ENCODE data around the gene XKRX.

Gene XKRX

DNA sequence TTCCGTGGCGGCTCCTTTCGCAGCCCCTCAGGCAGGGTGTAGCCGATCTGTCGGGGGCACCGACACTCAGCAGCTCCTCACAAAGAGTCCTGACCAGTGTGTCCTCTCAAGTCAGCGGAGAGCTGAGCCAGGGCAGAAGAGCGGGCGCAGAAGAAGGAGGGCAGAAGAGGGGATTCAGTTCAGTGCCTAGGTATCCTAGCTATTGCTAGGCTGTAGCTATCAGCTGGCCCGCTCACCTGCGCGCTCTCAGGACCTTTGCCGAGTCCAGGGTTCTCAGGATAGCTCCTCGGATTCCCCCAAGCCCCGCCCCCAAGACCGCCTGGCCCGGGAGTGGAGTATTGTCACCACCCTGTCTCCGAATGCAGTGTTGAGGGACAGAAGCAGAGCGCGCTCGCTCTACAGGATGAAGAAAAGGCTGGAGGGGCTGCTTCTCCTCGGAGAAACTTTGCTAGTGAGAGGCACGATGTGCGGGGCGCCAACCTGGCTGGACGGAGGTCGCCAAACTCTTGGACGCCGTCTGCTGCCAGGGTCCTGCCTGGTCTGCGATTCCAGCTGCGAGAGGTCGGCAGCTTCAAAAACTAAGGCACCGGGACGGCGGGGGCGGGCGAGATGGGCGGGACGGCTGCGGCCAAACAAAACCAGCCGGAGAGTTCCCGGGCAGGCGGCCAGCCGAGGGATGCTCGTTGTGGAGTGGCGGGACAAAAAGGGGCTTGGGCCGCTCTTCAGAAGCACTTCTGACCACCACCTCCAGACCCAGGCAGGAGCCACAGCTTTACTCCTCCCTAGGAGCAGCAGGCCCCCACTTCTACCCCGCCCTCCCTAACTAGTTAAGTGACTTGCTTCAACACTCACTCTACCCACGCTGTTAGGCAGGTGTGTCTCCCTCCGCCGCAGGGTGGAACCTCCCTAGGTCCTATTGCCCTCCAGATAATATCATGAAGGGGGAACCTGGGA is at the start of gene XKRX:
Gene XKRX, minus strand, starts transcription at position 258 of the 954 bp plus-strand sequence. CDS start 613 bp downstream, outside the sequence.
- peak; percentile 37 for DNase-seq

DNA sequence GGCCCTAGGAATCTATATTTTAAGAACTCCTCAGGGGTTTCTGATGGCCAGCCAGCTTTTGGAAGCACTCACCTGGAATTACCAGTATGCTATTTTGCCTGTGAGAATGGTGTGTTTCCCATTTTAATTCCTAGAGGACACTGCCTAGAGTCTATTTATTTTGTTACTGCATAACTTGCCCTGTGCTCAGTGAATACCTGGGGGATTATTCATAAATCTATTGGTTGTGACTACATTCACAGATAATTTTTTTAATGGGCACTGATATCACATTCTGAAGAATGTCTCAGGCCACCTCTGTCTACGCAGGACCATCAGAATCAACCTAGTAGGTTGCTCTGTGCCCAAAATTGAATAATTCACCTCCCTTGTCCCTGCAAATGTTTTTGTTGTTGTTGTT is 47.5 kb upstream of the XKRX start:
- no peak for DNase-seq

DNA sequence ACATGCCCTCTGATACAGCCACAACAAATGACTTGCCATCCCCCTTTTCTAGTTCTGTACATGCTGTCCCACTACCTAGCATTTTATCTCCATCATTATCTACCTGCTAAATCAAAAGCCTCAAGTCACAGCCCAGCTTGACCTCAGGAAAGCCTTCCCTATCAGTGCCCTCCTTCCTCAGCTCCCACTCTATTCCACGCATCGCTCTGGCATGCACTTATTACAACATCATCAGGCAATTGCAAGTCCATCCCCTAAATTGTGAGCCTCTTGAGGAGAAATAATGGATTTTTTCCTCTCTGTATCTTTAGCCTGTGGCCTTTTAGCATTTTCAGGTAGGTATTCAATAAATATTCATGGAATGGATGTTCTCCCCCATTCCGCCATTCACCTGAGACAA is 46.5 kb upstream of the XKRX start:
- no peak for DNase-seq

DNA sequence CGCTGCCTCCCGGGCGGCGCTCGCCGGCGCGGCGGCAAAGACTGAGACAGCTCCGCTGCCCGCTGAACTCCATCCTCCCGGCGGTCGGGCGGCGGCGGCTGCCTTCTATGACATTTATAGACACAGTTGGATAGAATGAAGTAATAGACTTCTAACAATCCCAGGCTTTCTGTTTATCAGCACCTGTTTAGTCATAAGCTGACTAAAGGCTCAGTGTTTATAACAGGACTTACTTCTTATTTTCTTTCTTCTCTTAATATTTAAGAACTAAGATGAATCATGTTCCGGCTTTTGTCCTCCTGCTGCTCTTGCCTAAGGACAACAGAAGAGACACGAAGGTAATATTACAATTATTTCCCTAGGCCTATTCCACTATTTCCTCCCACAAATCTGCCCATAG is 44.7 kb upstream of the XKRX start:
- no peak for DNase-seq

DNA sequence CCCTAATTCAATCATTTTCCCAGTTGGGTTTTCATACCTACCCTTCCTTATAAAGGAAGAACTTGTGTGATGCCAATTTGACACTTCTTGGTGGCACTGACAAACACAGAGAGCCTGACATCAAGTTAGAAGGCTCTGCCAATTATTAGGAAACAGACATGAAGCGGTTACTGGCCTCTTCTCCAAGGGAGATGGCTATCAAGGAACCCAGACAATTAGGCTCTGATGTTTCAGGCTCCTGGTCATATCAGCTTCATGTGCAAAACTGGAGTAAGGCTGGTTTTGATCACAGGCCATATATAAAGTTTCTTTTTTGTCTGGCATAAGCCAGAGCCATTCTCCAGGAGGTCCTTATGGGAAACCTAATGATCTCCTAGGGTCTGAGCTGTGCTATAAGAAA is 41.2 kb upstream of the XKRX start:
- DNase-seq, result no peak

DNA sequence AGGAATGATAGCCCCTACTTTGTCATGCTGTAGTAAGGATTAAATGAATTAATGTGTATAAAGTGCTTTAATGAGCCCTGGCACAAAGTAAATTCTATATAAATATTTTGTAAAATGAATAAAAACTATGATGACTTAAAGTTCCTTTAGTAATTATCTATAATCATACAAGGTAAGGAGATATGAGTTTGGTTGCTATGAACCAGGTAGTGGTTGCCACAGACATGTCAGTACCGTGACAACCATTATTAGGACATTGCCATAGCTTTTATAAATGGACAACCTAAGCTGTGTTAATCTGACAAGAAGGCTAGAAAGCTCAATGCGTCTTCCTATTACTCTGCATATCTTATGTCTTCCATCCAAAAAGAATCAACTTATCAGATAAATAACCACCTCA is 40.7 kb upstream of the XKRX start, which contains the start of gene ARL13A:
Gene ARL13A, plus strand, starts transcription at position 301 of the 400 bp plus-strand sequence. CDS start 3,982 bp downstream, outside the sequence.
- DNase-seq, result no peak

DNA sequence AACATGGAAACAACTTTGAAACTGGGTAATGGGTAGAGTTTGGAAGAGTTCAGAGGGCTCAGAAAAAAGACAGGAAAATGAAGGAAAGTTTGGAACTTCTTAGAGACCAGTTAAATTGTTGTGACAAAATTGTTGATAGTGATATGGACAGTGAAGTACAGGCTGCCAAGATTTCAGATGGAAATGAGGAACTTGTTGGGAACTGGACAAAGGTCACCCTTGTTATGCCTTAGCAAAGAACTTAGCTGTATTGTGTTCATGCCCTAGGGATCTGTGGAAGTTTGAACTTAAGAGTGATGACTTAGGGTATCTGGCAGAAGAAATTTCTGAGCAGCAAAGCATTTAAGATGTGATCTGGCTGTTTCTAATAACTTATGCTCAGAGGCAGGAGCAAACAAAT is 35.6 kb upstream of the XKRX start:
- DNase-seq, result no peak

DNA sequence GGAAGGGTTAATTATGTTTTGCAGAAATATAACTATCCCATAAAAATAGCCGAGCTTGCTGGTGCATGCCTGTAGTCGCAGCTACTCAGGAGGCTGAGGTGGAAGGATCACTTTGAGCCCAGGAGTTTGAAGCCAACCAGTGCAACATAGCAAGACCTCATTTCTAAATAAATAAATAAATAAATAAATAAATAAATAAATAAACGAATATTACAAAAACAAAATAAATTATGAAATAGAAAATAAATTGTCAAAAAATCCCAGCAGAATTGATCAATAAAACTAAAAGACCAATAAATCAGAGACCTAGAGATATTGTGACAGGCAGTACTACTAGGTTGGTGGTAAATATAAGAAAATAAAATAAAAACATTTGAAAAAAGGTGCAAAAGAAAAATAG is 34.1 kb upstream of the XKRX start:
- no peak for DNase-seq

DNA sequence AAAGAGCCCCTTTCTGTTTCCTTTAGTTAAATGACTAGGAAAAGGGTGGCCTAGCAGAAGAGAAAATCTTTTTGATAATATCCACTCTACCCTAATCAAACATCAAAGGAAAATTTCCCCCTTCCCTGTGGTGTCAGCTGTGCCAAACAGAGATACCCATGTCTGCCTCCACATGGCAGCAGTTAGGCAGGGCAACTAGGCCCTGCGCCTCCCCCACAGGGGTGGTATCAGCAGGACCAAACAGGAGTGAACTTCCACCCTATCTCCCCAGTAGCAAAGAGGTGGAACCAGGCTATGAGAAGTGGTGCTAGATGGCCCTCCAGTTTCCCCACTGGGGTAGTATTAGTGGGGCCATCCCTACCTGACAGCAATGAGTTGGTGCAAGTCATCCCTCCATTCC is 19.8 kb upstream of the XKRX start:
- no peak for DNase-seq

DNA sequence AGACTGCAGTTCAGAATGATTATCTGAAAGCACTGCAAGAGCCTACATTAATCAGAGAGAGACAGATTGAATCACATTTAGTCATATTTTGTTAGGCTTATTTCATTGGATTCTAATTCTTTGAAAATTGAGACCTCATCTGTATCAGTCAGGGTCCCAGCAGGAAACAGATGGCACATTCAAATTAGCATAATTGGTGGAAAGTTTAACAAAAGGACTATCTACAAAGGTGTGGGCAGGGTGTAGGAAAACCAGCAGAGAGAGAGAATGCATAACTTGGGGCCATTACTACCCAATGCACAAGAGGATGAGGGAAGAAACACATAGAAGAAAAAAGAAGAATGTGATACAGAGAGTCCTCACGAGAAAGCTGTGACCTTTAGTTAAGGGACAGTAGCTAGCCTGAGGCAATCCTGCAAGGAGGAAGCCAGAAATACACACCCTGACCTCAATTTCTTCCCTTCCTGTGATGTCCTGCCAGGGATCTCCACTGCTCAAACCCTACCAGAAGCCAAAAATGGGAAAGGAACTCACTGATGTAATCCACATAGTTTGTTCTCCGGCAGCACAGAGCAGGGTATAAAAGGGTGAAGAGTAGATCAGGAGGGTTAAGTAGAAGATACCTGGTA is 17.7 kb upstream of the XKRX start:
- peak; percentile 68 for DNase-seq

DNA sequence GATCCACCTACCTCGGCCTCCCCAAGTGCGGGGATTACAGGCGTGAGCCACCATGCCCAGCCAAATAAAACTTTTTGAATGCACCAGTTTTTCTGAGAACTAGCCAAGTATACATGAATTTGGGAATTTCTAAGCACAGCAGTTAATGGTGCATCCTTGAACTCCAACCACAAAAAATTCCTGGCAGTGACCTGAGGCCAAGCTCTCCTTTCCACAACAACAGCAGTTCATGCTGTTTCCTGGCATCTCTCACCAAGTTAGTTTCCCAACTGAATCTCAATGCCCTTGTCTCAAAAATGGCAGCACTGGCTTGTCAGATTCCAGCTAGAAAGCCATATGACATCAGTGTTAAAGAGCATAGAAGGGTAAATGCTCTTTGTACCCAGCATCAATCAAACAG is 15.9 kb upstream of the XKRX start:
- no peak for DNase-seq

DNA sequence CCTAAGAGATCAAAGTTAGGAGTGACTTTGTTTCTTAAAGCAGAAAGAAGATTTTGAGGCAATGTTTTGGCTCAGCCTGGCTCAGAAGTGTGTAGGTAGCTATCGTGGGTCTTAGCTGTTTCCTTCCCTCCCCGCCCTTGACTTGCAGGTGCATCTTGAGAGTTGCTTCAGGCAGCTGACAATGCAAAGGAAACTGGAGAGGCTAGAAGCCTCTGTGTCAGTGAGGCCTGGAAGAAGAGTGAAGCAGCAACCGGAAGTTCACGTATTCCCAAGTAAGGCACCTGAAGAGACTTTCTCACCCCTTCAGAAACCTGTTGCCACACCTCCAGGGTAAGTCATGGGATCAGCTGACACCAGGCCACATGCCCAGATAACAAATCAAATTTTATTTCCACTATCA is 10.6 kb upstream of the XKRX start:
- no peak for DNase-seq

DNA sequence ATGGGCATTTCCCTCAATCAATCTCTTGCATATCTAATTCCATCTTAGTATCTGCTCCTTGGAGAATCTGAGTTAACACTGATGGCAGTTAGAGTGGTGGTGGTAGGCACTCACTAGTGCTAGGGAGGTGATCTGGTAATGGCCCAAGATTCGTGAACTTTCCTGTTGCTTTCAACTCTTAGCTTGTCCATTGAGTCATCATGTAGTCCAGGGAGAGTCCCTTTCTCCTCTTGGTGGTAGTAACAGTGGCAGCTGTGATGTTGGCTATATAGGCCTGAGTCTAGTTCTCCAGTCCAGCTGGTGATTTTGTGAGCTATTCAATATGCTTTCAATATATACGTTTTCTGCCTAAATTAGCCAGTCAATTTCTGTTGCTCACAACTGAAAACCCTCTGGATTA is 7.0 kb upstream of the XKRX start:
- DNase-seq, result no peak

DNA sequence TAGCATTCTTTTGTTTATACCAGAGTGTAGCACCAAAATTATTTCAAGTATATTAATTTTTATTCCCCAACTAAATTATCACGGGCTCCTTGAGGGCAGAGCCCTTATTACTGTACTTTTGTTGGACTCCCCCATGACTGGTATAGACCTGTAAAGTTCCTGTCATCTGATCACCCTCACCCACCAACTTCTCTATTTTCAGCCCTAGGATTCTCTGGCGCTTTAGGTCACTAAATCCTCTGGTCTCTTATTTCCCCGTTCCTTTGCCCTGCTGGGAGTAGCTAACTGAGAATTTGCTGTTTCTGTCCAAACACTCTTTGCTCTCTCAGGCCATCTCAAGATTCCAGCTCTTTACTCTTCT is 3.2 kb upstream of the XKRX start:
- no peak for DNase-seq

DNA sequence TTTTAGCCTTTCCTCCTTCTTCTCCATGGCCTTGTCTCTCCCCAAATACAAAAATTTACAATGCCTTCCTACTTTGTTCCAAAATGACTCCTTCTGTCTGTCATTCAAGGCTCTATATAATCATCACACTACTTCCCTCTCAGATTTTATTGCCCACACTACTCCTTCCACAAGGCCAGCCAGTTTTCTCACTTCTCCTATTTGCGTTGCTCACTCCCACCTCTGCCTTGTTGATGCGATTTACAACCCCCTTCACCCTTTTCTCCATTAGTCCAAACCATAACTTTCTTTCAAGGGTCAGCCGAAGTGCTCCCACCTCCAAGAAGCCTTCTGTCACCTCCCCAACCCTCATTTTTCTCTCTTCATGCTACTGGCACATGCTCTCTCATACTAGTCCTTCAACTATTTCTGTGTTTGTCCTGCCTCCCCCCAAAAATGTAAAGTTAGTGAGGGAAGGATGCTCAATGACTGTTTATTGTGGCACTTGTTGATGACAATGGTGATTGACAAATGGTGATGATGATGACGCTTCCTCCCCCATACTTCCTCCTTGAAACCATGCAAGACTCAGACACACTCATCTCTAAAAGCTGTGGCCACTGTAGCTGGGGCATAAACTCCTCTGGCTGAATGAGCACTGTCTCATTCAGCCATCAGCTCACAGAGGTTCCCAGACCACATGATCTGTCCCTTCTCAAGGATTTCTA is 2.7 kb upstream of the XKRX start:
- DNase-seq, result no peak

DNA sequence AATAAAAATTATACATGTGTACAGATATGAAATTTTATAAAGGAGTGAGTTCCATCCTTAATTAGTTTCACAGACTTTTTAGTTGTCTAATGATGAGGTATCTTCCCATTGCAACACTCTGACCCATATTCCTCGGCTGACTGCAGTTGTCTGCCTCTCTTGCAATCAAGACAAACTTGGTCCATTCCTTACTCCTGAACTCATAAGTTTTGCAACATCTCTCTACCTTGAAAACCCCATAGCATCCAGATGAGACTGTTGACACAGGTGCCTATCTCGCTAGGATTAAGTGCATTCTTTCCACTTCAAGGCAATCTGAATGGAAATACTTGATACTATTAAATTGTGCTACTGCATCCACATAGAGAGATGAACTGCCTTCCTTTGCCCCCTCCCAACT is 2.3 kb downstream of the XKRX start:
- no peak for DNase-seq

DNA sequence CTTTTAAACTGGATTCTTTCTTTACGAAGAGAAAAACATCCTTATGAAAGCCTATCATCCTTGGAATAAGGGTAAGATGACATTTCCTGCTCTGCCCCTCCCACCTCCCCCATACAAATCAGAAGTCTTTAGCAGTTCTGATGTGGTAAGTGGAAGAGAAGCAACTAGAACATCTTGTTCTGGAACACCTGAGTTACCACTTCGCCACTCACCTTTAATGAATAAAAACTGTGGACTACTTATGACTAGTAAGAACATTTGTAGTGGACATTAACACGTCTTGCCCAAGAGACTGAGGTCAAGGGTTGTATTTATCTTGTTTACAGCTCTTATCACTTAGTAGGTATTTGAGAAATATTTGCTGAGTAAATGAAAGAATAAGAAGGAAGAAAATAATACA is 4.3 kb downstream of the XKRX start:
- DNase-seq, result no peak

DNA sequence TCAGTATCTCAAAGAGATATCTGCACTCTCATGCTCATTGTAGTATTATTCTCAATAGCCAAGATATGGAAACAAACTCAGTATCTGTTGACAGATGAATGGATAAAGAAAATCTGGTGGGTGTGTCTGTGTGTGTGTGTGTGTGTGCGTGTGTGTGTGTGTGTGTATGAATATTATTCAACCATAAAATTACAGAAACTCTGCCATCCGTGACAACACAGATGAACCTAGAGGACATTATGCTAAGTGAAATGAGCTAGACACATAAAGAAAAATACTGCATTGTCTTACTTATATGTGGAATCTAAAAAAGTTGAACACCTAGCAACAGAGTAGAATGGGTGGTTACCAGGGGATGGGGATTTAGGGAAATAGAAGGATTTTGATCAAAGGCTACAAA is 13.2 kb downstream of the XKRX start:
- DNase-seq, result no peak

DNA sequence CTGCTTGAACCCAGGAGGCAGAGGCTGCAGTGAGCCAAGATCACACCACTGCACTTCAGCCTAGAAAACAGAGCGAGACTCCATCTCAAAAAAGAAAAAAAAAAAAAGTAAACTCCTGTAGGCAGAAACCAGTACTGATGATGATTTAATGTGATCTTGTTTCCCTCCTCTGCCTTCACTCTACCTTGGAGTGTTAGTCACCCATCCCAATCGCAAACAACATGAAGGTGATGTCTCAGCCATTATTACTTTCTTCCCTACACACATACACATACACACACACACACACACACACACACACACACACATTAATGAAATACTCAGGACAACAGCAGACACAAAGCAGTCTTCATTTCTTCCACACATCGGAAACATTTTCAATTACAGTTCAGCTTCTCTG is 15.6 kb downstream of the XKRX start:
- DNase-seq, result no peak

DNA sequence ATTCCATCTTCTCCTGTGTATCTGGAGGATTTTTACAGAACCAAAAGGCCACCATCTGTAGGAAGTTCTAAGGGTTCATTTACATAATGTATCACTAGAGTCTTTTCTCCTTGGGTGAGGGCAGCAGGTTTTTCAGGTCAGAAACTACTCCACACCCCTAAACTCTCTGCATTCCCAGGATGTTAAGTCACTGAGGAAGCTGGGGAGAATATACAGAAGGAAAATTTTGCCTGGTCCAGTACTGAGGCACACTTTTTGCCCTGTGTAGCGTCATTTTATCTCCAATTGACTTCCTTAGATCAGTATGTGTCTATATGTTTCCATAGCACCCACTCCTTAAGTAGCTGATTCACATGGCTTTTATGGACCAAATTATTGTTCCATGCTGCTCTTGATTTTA is 17.0 kb downstream of the XKRX start:
- DNase-seq, result no peak

DNA sequence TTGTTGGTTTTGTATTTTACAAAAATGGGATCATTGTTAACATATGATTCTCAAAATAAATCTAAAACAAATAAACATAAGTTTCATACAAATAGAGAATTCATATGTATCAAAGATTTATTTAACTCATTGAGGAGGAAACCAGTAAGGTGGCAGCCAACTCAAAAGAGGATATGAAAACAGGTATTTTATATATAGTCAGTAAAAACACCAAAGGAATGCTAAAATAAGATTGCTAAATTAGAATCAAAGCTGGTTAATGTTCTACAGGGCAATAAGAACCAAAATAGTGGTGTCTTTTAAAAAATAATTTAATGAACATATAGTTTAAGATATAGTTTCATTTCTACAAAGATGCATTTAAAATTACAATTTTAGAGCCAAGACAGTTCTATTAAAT is 23.1 kb downstream of the XKRX start:
- no peak for DNase-seq

DNA sequence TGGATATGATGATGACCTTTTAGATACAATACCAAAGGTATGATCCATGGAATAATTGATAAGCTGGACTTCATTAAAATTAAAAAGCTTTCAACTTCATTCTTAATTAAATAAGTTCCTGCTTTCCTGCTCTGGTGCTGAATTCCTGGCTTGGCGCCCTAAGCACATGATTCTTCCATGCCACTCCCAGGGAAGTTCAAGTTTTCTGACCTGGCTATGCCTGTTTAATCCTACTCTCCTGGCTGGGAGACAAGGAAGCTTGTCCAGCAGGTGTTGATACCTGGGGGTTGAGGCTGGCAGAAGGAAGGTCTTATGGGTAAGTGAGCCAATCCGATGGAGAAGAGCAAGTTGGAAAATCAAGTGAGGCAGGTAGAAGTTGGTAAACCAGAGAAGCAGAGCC is 24.3 kb downstream of the XKRX start:
- no peak for DNase-seq

DNA sequence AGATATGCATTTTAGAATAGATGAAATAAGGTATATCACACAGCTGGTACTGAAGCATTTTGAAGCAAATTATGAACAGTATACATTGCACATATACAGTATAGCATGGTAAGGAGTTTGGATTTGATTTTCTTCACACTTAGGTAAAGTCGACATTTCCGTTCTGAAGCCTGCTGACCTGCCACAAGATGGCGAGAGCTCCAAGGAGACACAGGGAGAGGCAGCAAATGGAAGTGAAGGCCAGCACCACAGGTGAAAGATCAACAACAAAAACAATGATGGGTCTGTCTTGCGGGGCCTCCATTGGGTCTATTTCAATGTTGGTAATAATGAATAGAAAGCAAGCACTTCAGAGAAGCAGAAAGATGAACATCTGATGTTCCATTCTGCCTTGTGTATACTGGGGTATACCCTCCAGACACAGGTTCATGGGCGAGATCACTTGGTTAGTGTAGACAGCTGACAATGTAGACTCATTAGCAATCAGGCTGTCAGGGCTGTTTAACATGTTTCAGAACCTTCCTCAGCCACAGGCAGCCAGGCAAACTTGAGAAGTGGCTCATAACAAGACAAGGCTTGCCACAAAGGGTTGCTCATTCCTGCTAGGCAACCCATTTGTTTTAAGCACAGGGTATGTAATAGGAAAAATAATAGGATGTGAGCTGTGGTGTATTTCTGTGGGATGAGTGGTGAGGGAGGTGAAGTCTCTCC is 33.2 kb downstream of the XKRX start:
- peak; percentile 31 for DNase-seq
